HepG2 (cell line): Measurements from ENCODE around the gene PAFAH1B1. TPM values are rescaled to one million over a fixed set of nuclear protein-coding genes. Genes with fewer than 3 reads are reported as not detected.

ENCODE experiments used
- ATRX ChIP-seq: sonication (generic); formaldehyde crosslinking; IDR thresholded peaks from 2 replicates; pipeline ENCODE4 v1.4.0; 2020; ENCODE audit warnings: missing genetic modification reagents, borderline replicate concordance
- CEBPB ChIP-seq: IDR thresholded peaks from 2 replicates; pipeline ENCODE4 v1.6.1; 2011; ENCODE audit warnings: low read depth, low read length, improper control_type of control experiment, borderline replicate concordance
- CREB3 ChIP-seq: sonication (generic); formaldehyde crosslinking; IDR thresholded peaks from 2 replicates; pipeline ENCODE4 v1.5.0; 2020; ENCODE audit warnings: missing genetic modification reagents
- DPF2 ChIP-seq: sonication (generic); formaldehyde crosslinking; IDR thresholded peaks from 2 replicates; pipeline ENCODE4 v1.4.0; 2020; ENCODE audit warnings: mild to moderate bottlenecking, low read depth, missing genetic modification reagents, borderline replicate concordance
- EP300 ChIP-seq, 3 experiments: sonication (generic) in 1 of 3; formaldehyde crosslinking in 1 of 3; IDR thresholded peaks; 2 replicates each; pipeline versions ENCODE4 v1.5.1 to v1.6.1; 2011 to 2020; ENCODE audit warnings: low read depth in 2 of 3, low read length in 2 of 3, borderline replicate concordance in 1 of 3, improper control_type of control experiment in 1 of 3, mild to moderate bottlenecking in 1 of 3, missing genetic modification reagents in 1 of 3, moderate library complexity in 1 of 3
- ERF ChIP-seq: IDR thresholded peaks from 2 replicates; pipeline ENCODE4 v1.6.1; 2018; ENCODE audit warnings: missing biosample characterization, missing genetic modification reagents
- FOXP1 ChIP-seq, 2 experiments: fragments of 450-650 bp in 1 of 2; IDR thresholded peaks; 2 replicates each; pipeline ENCODE4 v1.6.1; 2017 to 2018; ENCODE audit warnings: antibody characterized with exemption in 1 of 2
- IKZF4 ChIP-seq: sonication (generic); formaldehyde crosslinking; IDR thresholded peaks from 2 replicates; pipeline ENCODE4 v1.5.1; 2020; ENCODE audit warnings: borderline replicate concordance, mild to moderate bottlenecking, low read depth, missing genetic modification reagents; ENCODE audit errors: not compliant biosample characterization
- NFYC ChIP-seq: IDR thresholded peaks from 2 replicates; pipeline ENCODE4 v1.6.1; 2016; ENCODE audit warnings: missing genetic modification reagents, missing compliant biosample characterization
- POLR2AphosphoS5 ChIP-seq: IDR thresholded peaks from 2 replicates; pipeline ENCODE4 v1.6.1; 2012; ENCODE audit warnings: low read depth, low read length
- PPARG ChIP-seq: conservative IDR thresholded peaks from 2 replicates; pipeline ENCODE4 v1.6.1; 2016; ENCODE audit warnings: missing biosample characterization, missing genetic modification reagents
- RFXANK ChIP-seq: IDR thresholded peaks from 2 replicates; pipeline ENCODE4 v1.6.1; 2016
- SALL2 ChIP-seq: sonication (generic); formaldehyde crosslinking; IDR thresholded peaks from 2 replicates; pipeline ENCODE4 v1.8.1; 2023; ENCODE audit warnings: mild to moderate bottlenecking, missing genetic modification reagents, inconsistent platforms
- SMARCC2 ChIP-seq: fragments of 450-650 bp; IDR thresholded peaks from 2 replicates; pipeline ENCODE4 v1.6.1; 2017; ENCODE audit warnings: antibody characterized with exemption, mild to moderate bottlenecking
- ZBTB46 ChIP-seq: sonication (generic); formaldehyde crosslinking; IDR thresholded peaks from 2 replicates; pipeline ENCODE4 v1.4.0; 2020; ENCODE audit warnings: mild to moderate bottlenecking, missing genetic modification reagents, borderline replicate concordance
- ZBTB8A ChIP-seq: sonication (generic); formaldehyde crosslinking; IDR thresholded peaks from 2 replicates; pipeline ENCODE4 v1.4.0; 2020; ENCODE audit warnings: mild to moderate bottlenecking, low read depth, missing genetic modification reagents, borderline replicate concordance
- ZNF280D ChIP-seq: sonication (generic); formaldehyde crosslinking; IDR thresholded peaks from 2 replicates; pipeline ENCODE4 v1.5.1; 2020; ENCODE audit warnings: mild to moderate bottlenecking, missing genetic modification reagents
- ZNF546 ChIP-seq: sonication (generic); formaldehyde crosslinking; conservative IDR thresholded peaks from 2 replicates; pipeline ENCODE4 v1.8.1; 2023; ENCODE audit warnings: mild to moderate bottlenecking, missing genetic modification reagents
- polyA plus RNA-seq, 8 experiments: library from polyadenylated mRNA; depleted of rRNA in 3 of 8; stranded (reverse) in 7 of 8; unstranded in 1 of 8; fragments of >200 nt; fragmentation: Illumina TruSeq in 4 of 8; extraction: Trizol in 4 of 8; gene quantifications; 2 replicates each; pipeline versions ENCODE4 v1.2.1 to v1.2.3, GENCODE V29; 2011 to 2016; ENCODE audit warnings: low read depth in 4 of 8, missing spikeins in 1 of 8, mixed read lengths in 1 of 8; ENCODE audit not compliant: insufficient read depth in 1 of 8
- total RNA-seq, 5 experiments: library from RNA; depleted of rRNA; stranded (reverse); fragments of >200 nt; fragmentation: Illumina TruSeq; extraction: Trizol; gene quantifications; 2 replicates each; pipeline ENCODE4 v1.2.3, GENCODE V29; 2016; ENCODE audit warnings: low read depth in 1 of 5

Gene PAFAH1B1
- total and polyA plus RNA-seq, 2 of the 13 experiments (the other 11 are each of a cell fraction or from before 2014, with no cell fraction given): 46.0 to 64.9 TPM

GRCh38 chr17:2724784-2725164, 131.3 kb downstream of the PAFAH1B1 start (continued):
- no peak for TF ChIP-seq FOXP1 (IDR thresholded peaks at IDR 0.05)
- no peak for TF ChIP-seq FOXP1 (CRISPR knock-in tag; IDR thresholded peaks at IDR 0.05)
- TF ChIP-seq CEBPB: no peak
- no peak for TF ChIP-seq RFXANK (CRISPR knock-in tag)
- 0 out of 2 replicates have a peak, but pooled peaks have one; percentile 53 for TF ChIP-seq CREB3 (CRISPR knock-in tag)
- TF ChIP-seq ERF (CRISPR knock-in tag): 0 out of 2 replicates have a peak, but pooled peaks have one; percentile 32
- TF ChIP-seq POLR2AphosphoS5: no peak
- no peak for TF ChIP-seq ZBTB46
- peak; percentile 42 for TF ChIP-seq IKZF4 (CRISPR knock-in tag)
- no peak for TF ChIP-seq ZNF546 (CRISPR knock-in tag)
- TF ChIP-seq NFYC (CRISPR knock-in tag): no peak
- TF ChIP-seq SALL2: no peak
- no peak for TF ChIP-seq ATRX (CRISPR knock-in tag)
- no peak for TF ChIP-seq DPF2
- no peak for TF ChIP-seq ZNF280D
- no peak for TF ChIP-seq PPARG (CRISPR knock-in tag)
- TF ChIP-seq SMARCC2: no peak
- TF ChIP-seq ZBTB8A (CRISPR knock-in tag): no peak
- TF ChIP-seq EP300 (IDR thresholded peaks at IDR 0.05; ENCODE audit: low read depth in 2 of 2, low read length in 2 of 2): no peak
- TF ChIP-seq EP300 (CRISPR knock-in tag; IDR thresholded peaks at IDR 0.05; ENCODE audit: borderline replicate concordance): no peak
